ENCODE measurements around the gene ASH1L. TPM values are rescaled to one million over a fixed set of nuclear protein-coding genes. Genes with fewer than 3 reads are reported as not detected.

Gene ASH1L
- total RNA-seq, 1 experiment from 2014 or later, result 29.3 TPM

- TF ChIP-seq PRDM15 (CRISPR knock-in tag; IDR thresholded peaks at IDR 0.05) (peak; percentile 87), ZNF416 (CRISPR knock-in tag; IDR thresholded peaks at IDR 0.05) (no peak), NFYB (CRISPR knock-in tag; conservative IDR thresholded peaks at IDR 0.05; ENCODE audit: low read depth) (no peak), ZNF671 (CRISPR knock-in tag; IDR thresholded peaks at IDR 0.05) (no peak), ZNF532 (CRISPR knock-in tag; IDR thresholded peaks at IDR 0.05; ENCODE audit: borderline replicate concordance) (no peak), GTF2I (CRISPR knock-in tag; conservative IDR thresholded peaks at IDR 0.05) (no peak), FOXK1 (CRISPR knock-in tag; IDR thresholded peaks at IDR 0.05) (no peak), PRRX2 (CRISPR knock-in tag; IDR thresholded peaks at IDR 0.05) (no peak), JUN (CRISPR knock-in tag; IDR thresholded peaks at IDR 0.05) (no peak), GABPB1 (CRISPR knock-in tag; IDR thresholded peaks at IDR 0.05) (no peak), ATF6 (CRISPR knock-in tag; IDR thresholded peaks at IDR 0.05) (no peak), ZNF425 (CRISPR knock-in tag; conservative IDR thresholded peaks at IDR 0.05) (no peak), ZBTB21 (CRISPR knock-in tag; IDR thresholded peaks at IDR 0.05; ENCODE audit: borderline replicate concordance) (no peak), JAZF1 (CRISPR knock-in tag; IDR thresholded peaks at IDR 0.05) (no peak), OVOL2 (CRISPR knock-in tag; IDR thresholded peaks at IDR 0.05; ENCODE audit: borderline replicate concordance) (no peak), PREB (CRISPR knock-in tag; IDR thresholded peaks at IDR 0.05; ENCODE audit: borderline replicate concordance) (no peak), MLX (CRISPR knock-in tag; IDR thresholded peaks at IDR 0.05) (no peak), IRF2 (CRISPR knock-in tag; IDR thresholded peaks at IDR 0.05; ENCODE audit: borderline replicate concordance, low read depth) (no peak), ZNF263 (CRISPR knock-in tag; IDR thresholded peaks at IDR 0.05; ENCODE audit: low read depth) (no peak), RORB (CRISPR knock-in tag; IDR thresholded peaks at IDR 0.05) (no peak), ZNF121 (CRISPR knock-in tag; IDR thresholded peaks at IDR 0.05) (no peak), SP1 (CRISPR knock-in tag; conservative IDR thresholded peaks at IDR 0.05) (peak; percentile 37; the same call in 1 of the 2 replicates), ZNF138 (CRISPR knock-in tag; conservative IDR thresholded peaks at IDR 0.05) (no peak), NFE2L1 (CRISPR knock-in tag; IDR thresholded peaks at IDR 0.05) (0 out of 2 replicates have a peak, but pooled peaks have one; percentile 63), FOXP1 (CRISPR knock-in tag; IDR thresholded peaks at IDR 0.05; ENCODE audit: borderline replicate concordance) (peak; percentile 21; the same call in 1 of the 2 replicates)
Measured at GRCh38 chr1:155322953-155323728, 239.5 kb downstream of the ASH1L start (continued).

All from WTC11 (cell line).